ENCODE data around the gene STAG3.

- peak; percentile 50 for TF ChIP-seq POLR2AphosphoS5 (IDR thresholded peaks at IDR 0.05)
- no peak for TF ChIP-seq CTCF (IDR thresholded peaks at IDR 0.05)
- TF ChIP-seq POLR2A (IDR thresholded peaks at IDR 0.05), result no peak
Measured at GRCh38 chr7:100177045-100178001, at the start of gene STAG3, which contains the start of gene GPC2.

Measured in prostate gland (tissue), 2 donors.